ENCODE measurements around the gene COG3.

Gene COG3

GRCh38 chr13:45544520-45544919 lies 79.8 kb downstream of the COG3 start:
- H4K20me1 ChIP-seq (ENCODE audit: insufficient read depth, low read length): no peaks in the 10 kb centered on the region
- DNase-seq: no peak
- no peaks in the 10 kb centered on the region for H3K9me3 ChIP-seq (replicated peaks; ENCODE audit: insufficient read depth, low read length)
- no peak overlapping the region for H3K4me3 ChIP-seq (ENCODE audit: low read length)
- TF ChIP-seq, protein P1, sequence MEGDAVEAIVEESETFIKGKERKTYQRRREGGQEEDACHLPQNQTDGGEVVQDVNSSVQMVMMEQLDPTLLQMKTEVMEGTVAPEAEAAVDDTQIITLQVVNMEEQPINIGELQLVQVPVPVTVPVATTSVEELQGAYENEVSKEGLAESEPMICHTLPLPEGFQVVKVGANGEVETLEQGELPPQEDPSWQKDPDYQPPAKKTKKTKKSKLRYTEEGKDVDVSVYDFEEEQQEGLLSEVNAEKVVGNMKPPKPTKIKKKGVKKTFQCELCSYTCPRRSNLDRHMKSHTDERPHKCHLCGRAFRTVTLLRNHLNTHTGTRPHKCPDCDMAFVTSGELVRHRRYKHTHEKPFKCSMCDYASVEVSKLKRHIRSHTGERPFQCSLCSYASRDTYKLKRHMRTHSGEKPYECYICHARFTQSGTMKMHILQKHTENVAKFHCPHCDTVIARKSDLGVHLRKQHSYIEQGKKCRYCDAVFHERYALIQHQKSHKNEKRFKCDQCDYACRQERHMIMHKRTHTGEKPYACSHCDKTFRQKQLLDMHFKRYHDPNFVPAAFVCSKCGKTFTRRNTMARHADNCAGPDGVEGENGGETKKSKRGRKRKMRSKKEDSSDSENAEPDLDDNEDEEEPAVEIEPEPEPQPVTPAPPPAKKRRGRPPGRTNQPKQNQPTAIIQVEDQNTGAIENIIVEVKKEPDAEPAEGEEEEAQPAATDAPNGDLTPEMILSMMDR (IDR thresholded peaks at IDR 0.05; ENCODE audit: low read length): no peak
- TF ChIP-seq EZH2 (optimal IDR thresholded peaks at IDR 0.05; ENCODE audit: low read depth, low read length) (no peak), EZH2phosphoT487 (IDR thresholded peaks at IDR 0.05; ENCODE audit: low read length) (no peak)
- H3K79me2 ChIP-seq (ENCODE audit: low read length): no peaks in the 10 kb centered on the region
- H2AFZ ChIP-seq (ENCODE audit: low read length): no peak overlapping the region
- H3K27me3 ChIP-seq (replicated peaks; ENCODE audit: insufficient read depth, low read length): no peaks in the 10 kb centered on the region
- no peaks in the 10 kb centered on the region for H3K36me3 ChIP-seq (replicated peaks; ENCODE audit: insufficient read depth, low read length)
- no peaks in the 10 kb centered on the region for H3F3A ChIP-seq (ENCODE audit: insufficient read depth, low read length)
- H3K9me2 ChIP-seq (replicated peaks; ENCODE audit: insufficient read depth, low read length): no peaks in the 10 kb centered on the region
- H3K9ac ChIP-seq (ENCODE audit: low read length): no peak overlapping the region
- no peaks in the 10 kb centered on the region for H3K4me1 ChIP-seq (ENCODE audit: low read length)
- no peak overlapping the region for H3K27ac ChIP-seq (ENCODE audit: low read length)
- H3K4me2 ChIP-seq (ENCODE audit: low read depth, low read length): no peak overlapping the region

DNA sequence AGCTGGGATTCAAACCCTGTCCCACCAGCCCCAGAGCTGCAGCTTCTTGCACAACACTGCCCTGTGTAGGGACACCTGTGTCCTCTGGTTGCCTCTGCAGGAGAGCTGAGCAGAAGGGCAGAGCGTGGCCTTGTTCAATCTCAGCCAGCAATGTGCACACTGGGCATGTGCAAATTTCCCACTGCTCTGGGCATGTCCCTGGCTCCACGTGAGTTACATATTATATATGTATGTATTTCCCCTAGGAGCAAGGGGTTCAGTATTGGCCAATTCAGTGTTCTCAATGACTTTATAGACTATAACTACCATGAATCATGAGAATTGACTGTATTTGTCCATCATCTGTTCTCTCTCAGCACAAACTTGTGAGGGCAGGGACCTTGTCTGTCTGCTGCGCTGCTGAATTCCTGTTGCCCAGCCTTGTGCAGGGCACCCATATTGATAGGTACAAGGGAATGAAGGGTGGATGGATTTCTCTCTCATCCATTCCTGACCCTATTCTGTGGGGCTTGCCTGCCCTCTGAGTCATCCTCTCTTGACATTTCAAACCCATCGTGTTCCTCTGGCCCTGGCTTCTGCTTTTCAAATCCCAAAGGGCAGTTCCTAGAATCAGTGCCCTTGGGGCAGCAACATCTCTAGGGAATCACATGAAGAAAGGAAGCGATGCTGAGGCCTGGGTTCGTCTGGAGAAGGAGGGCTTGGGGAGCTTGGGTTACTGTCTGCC lies 81.1 kb downstream of the COG3 start:
- Histone ChIP-seq H3K4me1 (ENCODE audit: low read length) (no peaks in the 10 kb centered on the region), H3F3A (ENCODE audit: insufficient read depth, low read length) (no peaks in the 10 kb centered on the region), H3K4me2 (ENCODE audit: low read depth, low read length) (no peak overlapping the region), H4K20me1 (ENCODE audit: insufficient read depth, low read length) (no peaks in the 10 kb centered on the region), H3K9me3 (replicated peaks; ENCODE audit: insufficient read depth, low read length) (no peaks in the 10 kb centered on the region), H2AFZ (ENCODE audit: low read length) (no peak overlapping the region), H3K27me3 (replicated peaks; ENCODE audit: insufficient read depth, low read length) (no peaks in the 10 kb centered on the region), H3K9ac (ENCODE audit: low read length) (no peak overlapping the region), H3K27ac (ENCODE audit: low read length) (no peak overlapping the region), H3K4me3 (ENCODE audit: low read length) (no peak overlapping the region), H3K9me2 (replicated peaks; ENCODE audit: insufficient read depth, low read length) (no peaks in the 10 kb centered on the region), H3K36me3 (replicated peaks; ENCODE audit: insufficient read depth, low read length) (no peaks in the 10 kb centered on the region), H3K79me2 (ENCODE audit: low read length) (no peaks in the 10 kb centered on the region)
- no peak for TF ChIP-seq EZH2 (optimal IDR thresholded peaks at IDR 0.05; ENCODE audit: low read depth, low read length)
- TF ChIP-seq EZH2phosphoT487 (IDR thresholded peaks at IDR 0.05; ENCODE audit: low read length): no peak
- TF ChIP-seq, protein P1 (IDR thresholded peaks at IDR 0.05; ENCODE audit: low read length): no peak
- DNase-seq: no peak

DNA sequence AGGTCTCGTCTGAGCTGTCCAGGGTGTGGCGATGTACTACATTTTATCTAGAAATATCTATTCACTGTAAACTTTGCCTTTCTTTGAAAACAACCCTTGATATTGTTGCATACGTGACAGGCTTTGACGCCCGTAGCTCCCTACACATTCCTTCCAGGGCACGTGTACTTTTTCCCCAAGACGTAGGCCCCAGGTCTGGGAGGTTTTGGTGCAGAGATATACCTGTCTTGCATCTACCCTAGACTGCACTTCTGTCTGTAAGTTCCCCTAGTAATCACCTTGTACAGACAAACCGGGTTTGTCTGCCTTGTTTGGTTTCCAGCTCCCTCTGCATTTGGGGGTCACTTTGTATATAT lies 81.6 kb downstream of the COG3 start:
- H3K9me3 ChIP-seq (replicated peaks; ENCODE audit: insufficient read depth, low read length): no peaks in the 10 kb centered on the region
- H2AFZ ChIP-seq (ENCODE audit: low read length): no peak overlapping the region
- no peaks in the 10 kb centered on the region for H3K4me1 ChIP-seq (ENCODE audit: low read length)
- H3K27ac ChIP-seq (ENCODE audit: low read length): no peak overlapping the region
- no peaks in the 10 kb centered on the region for H3F3A ChIP-seq (ENCODE audit: insufficient read depth, low read length)
- no peaks in the 10 kb centered on the region for H3K9me2 ChIP-seq (replicated peaks; ENCODE audit: insufficient read depth, low read length)
- no peak for DNase-seq
- H3K4me3 ChIP-seq (ENCODE audit: low read length): no peak overlapping the region
- no peaks in the 10 kb centered on the region for H3K36me3 ChIP-seq (replicated peaks; ENCODE audit: insufficient read depth, low read length)
- H3K9ac ChIP-seq (ENCODE audit: low read length): no peak overlapping the region
- no peaks in the 10 kb centered on the region for H3K79me2 ChIP-seq (ENCODE audit: low read length)
- TF ChIP-seq EZH2phosphoT487 (IDR thresholded peaks at IDR 0.05; ENCODE audit: low read length): no peak
- no peak for TF ChIP-seq EZH2 (optimal IDR thresholded peaks at IDR 0.05; ENCODE audit: low read depth, low read length)
- TF ChIP-seq, protein P1 (IDR thresholded peaks at IDR 0.05; ENCODE audit: low read length): no peak
- no peaks in the 10 kb centered on the region for H3K27me3 ChIP-seq (replicated peaks; ENCODE audit: insufficient read depth, low read length)
- H3K4me2 ChIP-seq (ENCODE audit: low read depth, low read length): no peak overlapping the region
- H4K20me1 ChIP-seq (ENCODE audit: insufficient read depth, low read length): no peaks in the 10 kb centered on the region

Data from MM.1S (cell line).